HG03060 (cell line): ENCODE data around the gene PTPRK.

Experiments used
- ATAC-seq: cut with Tn5 transposase; IDR thresholded peaks from one replicate; pipeline ENCODE4 v1.9.1; 2021; ENCODE audit warnings: low read depth, moderate number of reproducible peaks; ENCODE audit not compliant: unreplicated experiment

Gene PTPRK

GRCh38 chr6:128112494-128112893 is 407.9 kb downstream of the PTPRK start:
- peak; percentile 44 for ATAC-seq

GRCh38 chr6:128111096-128111495 is 409.3 kb downstream of the PTPRK start:
- ATAC-seq: no peak

- ATAC-seq: no peak
Measured at GRCh38 chr6:128107682-128108081, 412.7 kb downstream of the PTPRK start.

GRCh38 chr6:128099571-128100197 is 420.7 kb downstream of the PTPRK start:
- ATAC-seq: no peak

- no peak for ATAC-seq
Measured at GRCh38 chr6:128098000-128098581, 422.3 kb downstream of the PTPRK start.

- no peak for ATAC-seq
Measured at GRCh38 chr6:128097009-128097408, 423.4 kb downstream of the PTPRK start.

GRCh38 chr6:128095362-128095761 is 425.0 kb downstream of the PTPRK start:
- no peak for ATAC-seq

- ATAC-seq: no peak
Measured at GRCh38 chr6:128079021-128079420, 441.4 kb downstream of the PTPRK start.

GRCh38 chr6:128078276-128078675 is 442.1 kb downstream of the PTPRK start:
- no peak for ATAC-seq

GRCh38 chr6:128076843-128077242 is 443.6 kb downstream of the PTPRK start:
- no peak for ATAC-seq

- ATAC-seq: no peak
Measured at GRCh38 chr6:128074567-128074966, 445.8 kb downstream of the PTPRK start.

- no peak for ATAC-seq
Measured at GRCh38 chr6:128073389-128073788, 447.0 kb downstream of the PTPRK start.

GRCh38 chr6:128071212-128071611 is 449.2 kb downstream of the PTPRK start:
- ATAC-seq: no peak

- ATAC-seq: no peak
Measured at GRCh38 chr6:128070406-128070805, 450.0 kb downstream of the PTPRK start.

GRCh38 chr6:128069188-128069587 is 451.2 kb downstream of the PTPRK start:
- no peak for ATAC-seq

GRCh38 chr6:128068119-128068479 is 452.3 kb downstream of the PTPRK start:
- no peak for ATAC-seq

GRCh38 chr6:128067446-128068118 is 452.8 kb downstream of the PTPRK start:
- ATAC-seq: no peak

- ATAC-seq: no peak
Measured at GRCh38 chr6:128065072-128065471, 455.3 kb downstream of the PTPRK start.

- ATAC-seq: no peak
Measured at GRCh38 chr6:128064540-128064895, 455.9 kb downstream of the PTPRK start.

- no peak for ATAC-seq
Measured at GRCh38 chr6:128063850-128064539, 456.4 kb downstream of the PTPRK start.

GRCh38 chr6:128062882-128063603 is 457.4 kb downstream of the PTPRK start:
- no peak for ATAC-seq
